ENCODE data around the gene PGC. TPM values are rescaled to one million over a fixed set of nuclear protein-coding genes. Genes with fewer than 3 reads are reported as not detected.

Gene PGC
- total and polyA plus RNA-seq, 10 donors = 0.26 to 0.74 (median 0.48) TPM; not detected in 7

- Histone ChIP-seq H3K9me3 (no peaks in the 10 kb centered on the region), H3K27ac (peak overlapping the region; percentile 82 to 100 (median 98)), H3K4me1 (peaks cover 33 to 60% (median 56%) of the 10 kb centered on the region in 6 donors), H3K36me3 (peaks cover 0 to 4% (median 0%) of the 10 kb centered on the region in 6 donors), H3K27me3 (replicated peaks in 1 of 7) (no peaks in the 10 kb centered on the region), H3K4me3 (peak overlapping the region; percentile 78 to 98 (median 94))
- DNase-seq = peak; percentile 98
- 0 to 7% (median 3%) methylated on average over 24 to 73 of the region's 73 CpGs for WGBS, 5 donors
- intact Hi-C loops (cut with DNase I; ENCODE audit: low total_unique reads) = loop anchor here (10.0 kb wide), 1 partner anchor 49 kb away; no protein-coding TSS in a partner anchor
- TF ChIP-seq POLR2AphosphoS5 (IDR thresholded peaks at IDR 0.05) (peak; percentile 81 to 89 (median 88)), CTCF (IDR thresholded peaks at IDR 0.05 in 8 of 11, conservative IDR thresholded peaks at IDR 0.05 in 3 of 11) (no peak), POLR2A (IDR thresholded peaks at IDR 0.05) (peak in 2 of 3 donors; percentile 10 to 30)
Observed at GRCh38 chr6:41733707-41734665, 13.2 kb downstream of the PGC start.

- DNase-seq = no peak
- 46 to 63% (median 56%) methylated on average over 11 of the region's 11 CpGs for WGBS, 5 donors
- intact Hi-C loops (cut with DNase I; ENCODE audit: low total_unique reads) = loop anchor here (10.0 kb wide), 1 partner anchor 49 kb away; no protein-coding TSS in a partner anchor
- no peaks in the 10 kb centered on the region for H3K27me3 ChIP-seq (replicated peaks in 1 of 7)
- no peak for TF ChIP-seq CTCF (IDR thresholded peaks at IDR 0.05 in 8 of 11, conservative IDR thresholded peaks at IDR 0.05 in 3 of 11)
- no peak for TF ChIP-seq POLR2A (IDR thresholded peaks at IDR 0.05)
- no peak for TF ChIP-seq POLR2AphosphoS5 (IDR thresholded peaks at IDR 0.05)
- H3K4me3 ChIP-seq = peak overlapping the region; percentile 78 to 98 (median 94)
- peaks cover 0 to 7% (median 0%) of the 10 kb centered on the region in 6 donors for H3K36me3 ChIP-seq
- H3K4me1 ChIP-seq = peaks cover 40 to 67% (median 63%) of the 10 kb centered on the region in 6 donors
- H3K27ac ChIP-seq = peak overlapping the region; percentile 82 to 100 (median 98)
- H3K9me3 ChIP-seq = no peaks in the 10 kb centered on the region
Observed at GRCh38 chr6:41733360-41733706, 13.9 kb downstream of the PGC start.

- WGBS, 5 donors = 52 to 71% (median 56%) methylated on average over 8 of the region's 8 CpGs
- H3K27ac ChIP-seq = peak overlapping the region; percentile 82 to 100 (median 98)
- no peak for TF ChIP-seq CTCF (IDR thresholded peaks at IDR 0.05 in 8 of 11, conservative IDR thresholded peaks at IDR 0.05 in 3 of 11)
- TF ChIP-seq POLR2AphosphoS5 (IDR thresholded peaks at IDR 0.05) = peak in 2 of 3 donors; percentile 72 to 90
- TF ChIP-seq POLR2A (IDR thresholded peaks at IDR 0.05) = peak in 1 of 3 donors; percentile 33
- H3K27me3 ChIP-seq (replicated peaks in 1 of 7) = no peaks in the 10 kb centered on the region
- H3K9me3 ChIP-seq = no peaks in the 10 kb centered on the region
- H3K4me1 ChIP-seq = peaks cover 41 to 72% (median 68%) of the 10 kb centered on the region in 6 donors
- H3K4me3 ChIP-seq = peak overlapping the region; percentile 78 to 98 (median 94)
- DNase-seq = peak; percentile 88
- intact Hi-C loops (cut with DNase I; ENCODE audit: low total_unique reads) = loop anchor here (10.0 kb wide), 1 partner anchor 48 kb away; no protein-coding TSS in a partner anchor
- peaks cover 0 to 13% (median 0%) of the 10 kb centered on the region in 6 donors for H3K36me3 ChIP-seq
Observed at GRCh38 chr6:41732591-41733359, 14.4 kb downstream of the PGC start.
